ENCODE results near the gene RFX7.

- TF ChIP-seq POLR2A (IDR thresholded peaks at IDR 0.05; ENCODE audit: low read depth, low read length) (no peak), POLR2AphosphoS5 (IDR thresholded peaks at IDR 0.05; ENCODE audit: low read depth, low read length) (no peak)
Measured at GRCh38 chr15:56286213-56286612, 42.5 kb upstream of the RFX7 start.

Measured in GM12892 (cell line).